SKM-1 treated with dmso at 0.1 percent for 144 hours (cell line): ENCODE results near the gene DPYSL4.
"Not testable (repeated sequence)": the region's sequence is repeated elsewhere in the genome, so short reads cannot be mapped to it uniquely, and the experiment has no call there.

Experiments used
- DNase-seq: peaks from one replicate; lab custom pipeline; 2025; ENCODE audit not compliant: unreplicated experiment; lab: John Stamatoyannopoulos, UW

Gene DPYSL4

GRCh38 chr10:132149271-132149670, 37.5 kb upstream of the DPYSL4 start:
- DNase-seq, result no peak

DNA sequence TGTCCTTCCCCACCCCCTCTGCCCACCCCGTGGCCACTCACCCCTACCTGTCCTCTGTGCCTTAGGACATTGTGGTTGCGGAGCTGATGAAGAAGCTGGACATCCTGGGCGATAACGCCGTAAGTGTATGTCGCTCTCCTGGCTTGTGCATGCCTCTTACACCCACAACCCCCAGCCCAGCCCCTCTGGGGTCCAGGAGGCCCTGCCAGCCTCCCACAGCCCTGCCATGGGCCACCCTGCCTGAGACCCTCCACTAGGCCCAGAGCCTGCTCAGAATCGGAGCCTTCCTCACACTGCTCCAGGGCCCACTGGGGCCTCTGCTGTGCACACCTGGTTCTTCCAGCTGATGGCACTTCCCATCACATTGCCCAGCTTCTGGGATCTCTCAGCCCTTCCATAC, 36.8 kb upstream of the DPYSL4 start:
- no peak for DNase-seq

GRCh38 chr10:132150777-132151176, 36.0 kb upstream of the DPYSL4 start:
- no peak for DNase-seq

GRCh38 chr10:132151286-132151950, 35.3 kb upstream of the DPYSL4 start:
- DNase-seq, result no peak

DNA sequence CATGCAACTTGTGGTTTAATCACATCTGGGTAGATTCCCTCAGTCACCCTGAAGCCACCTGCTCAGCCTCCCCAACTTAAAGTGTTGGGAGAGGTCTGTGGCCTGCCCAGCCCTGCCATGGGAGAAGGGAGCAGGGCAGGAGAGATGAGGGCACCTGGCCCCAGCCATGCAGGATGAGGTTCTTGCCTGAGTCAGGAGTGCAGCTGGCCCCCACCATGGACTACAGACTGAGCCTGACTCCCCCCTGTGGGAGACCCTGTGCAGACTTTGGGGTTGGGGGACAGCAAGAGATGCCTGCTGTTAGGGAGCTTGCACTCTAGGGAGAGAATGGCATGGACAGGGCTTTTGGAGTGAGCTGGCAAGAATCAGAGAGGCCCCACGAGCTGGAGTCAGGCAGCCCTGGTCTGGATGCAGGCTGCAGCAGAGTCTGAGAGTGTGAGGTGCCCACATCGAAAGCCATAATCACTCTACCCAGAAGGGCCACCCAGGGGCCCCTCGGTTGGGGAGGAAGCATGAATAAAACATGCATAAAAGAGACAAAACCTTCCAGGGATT, 34.7 kb upstream of the DPYSL4 start:
- no peak for DNase-seq

GRCh38 chr10:132152896-132153580, 33.7 kb upstream of the DPYSL4 start:
- DNase-seq, result no peak

DNA sequence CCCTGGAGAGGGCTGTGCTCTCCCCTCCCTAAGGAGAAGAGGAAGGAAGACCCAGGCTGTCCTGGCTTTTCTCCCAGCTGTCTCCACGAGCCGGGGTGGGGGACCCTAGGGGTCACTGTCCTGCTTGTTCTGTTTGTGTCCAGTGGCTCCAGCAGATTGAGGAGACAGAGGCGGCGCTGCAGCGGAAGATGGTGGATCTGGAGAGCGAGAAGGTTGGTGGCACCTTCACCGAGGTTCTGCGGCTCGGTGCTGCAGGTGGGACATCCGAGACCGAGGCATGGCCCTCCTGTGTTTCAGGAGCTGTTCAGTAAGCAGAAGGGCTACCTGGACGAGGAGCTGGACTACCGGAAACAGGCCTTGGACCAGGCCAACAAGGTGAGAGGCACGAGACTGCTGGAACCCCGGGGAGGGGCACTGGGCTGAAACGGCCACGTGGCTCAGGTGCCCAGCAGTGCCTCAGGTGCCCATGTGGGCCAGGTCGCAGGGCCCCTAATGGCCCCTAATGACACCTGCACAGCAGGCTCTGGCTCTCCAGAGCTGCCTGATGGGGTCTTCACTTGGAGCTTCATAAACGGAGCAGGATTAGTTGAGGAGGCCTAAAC, 33.0 kb upstream of the DPYSL4 start:
- DNase-seq, result no peak

- DNase-seq, result no peak
Observed at GRCh38 chr10:132154440-132154839, 32.3 kb upstream of the DPYSL4 start.

- DNase-seq, result no peak
Observed at GRCh38 chr10:132154931-132155330, 31.8 kb upstream of the DPYSL4 start.

DNA sequence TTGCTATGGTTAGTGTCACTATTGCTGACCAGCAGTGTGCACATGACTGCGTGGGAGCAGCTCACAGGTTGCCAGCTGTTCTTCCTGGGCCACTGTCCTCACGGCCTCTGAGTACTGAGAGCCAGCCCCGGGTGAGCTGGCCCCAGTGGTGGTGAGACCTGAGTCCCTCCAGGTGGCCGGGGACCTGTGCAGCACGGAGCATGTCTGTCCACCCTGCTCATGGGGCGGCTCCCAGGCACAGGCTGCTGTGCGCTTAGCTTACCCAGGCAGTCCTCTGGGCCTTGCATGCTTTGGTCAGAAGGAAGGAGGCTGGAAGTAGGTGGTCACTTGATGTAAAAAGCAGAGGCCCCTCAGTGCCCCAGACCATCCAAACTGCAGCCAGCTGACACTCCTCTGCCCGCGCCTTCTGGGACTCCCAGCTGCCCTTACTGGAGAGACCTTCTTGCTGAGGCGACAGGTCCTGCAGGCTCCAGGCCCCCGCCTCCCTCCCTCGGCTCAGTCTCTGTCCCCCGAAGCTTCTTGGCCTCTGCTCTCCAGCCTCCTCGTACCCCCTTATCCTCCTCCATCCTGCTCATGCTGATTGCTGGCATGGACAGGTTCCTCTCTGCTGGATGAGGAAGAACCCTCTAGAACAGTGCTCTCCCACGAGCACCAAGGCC, 30.9 kb upstream of the DPYSL4 start:
- DNase-seq, result no peak

DNA sequence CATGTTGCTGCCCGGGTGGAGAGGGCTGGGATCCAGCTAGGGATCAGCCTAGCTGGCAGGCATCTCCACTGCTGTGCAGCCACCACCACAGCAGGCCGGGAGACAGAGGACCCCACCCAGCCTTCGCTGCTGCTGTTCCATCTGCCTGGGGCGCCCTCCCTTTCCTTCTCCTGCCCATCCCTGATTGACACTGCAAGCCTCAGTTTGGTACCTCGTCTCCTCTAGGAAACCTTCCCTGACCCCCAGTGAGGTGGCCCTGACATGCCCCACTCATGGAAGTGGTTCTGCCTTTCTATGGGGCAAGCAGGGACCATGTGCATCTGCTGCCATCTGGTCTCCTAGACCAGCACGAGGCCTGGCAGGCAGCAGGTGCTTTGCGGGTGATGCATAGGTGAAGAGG, 30.4 kb upstream of the DPYSL4 start:
- no peak for DNase-seq

- no peak for DNase-seq
Observed at GRCh38 chr10:132157101-132157500, 29.6 kb upstream of the DPYSL4 start.

DNA sequence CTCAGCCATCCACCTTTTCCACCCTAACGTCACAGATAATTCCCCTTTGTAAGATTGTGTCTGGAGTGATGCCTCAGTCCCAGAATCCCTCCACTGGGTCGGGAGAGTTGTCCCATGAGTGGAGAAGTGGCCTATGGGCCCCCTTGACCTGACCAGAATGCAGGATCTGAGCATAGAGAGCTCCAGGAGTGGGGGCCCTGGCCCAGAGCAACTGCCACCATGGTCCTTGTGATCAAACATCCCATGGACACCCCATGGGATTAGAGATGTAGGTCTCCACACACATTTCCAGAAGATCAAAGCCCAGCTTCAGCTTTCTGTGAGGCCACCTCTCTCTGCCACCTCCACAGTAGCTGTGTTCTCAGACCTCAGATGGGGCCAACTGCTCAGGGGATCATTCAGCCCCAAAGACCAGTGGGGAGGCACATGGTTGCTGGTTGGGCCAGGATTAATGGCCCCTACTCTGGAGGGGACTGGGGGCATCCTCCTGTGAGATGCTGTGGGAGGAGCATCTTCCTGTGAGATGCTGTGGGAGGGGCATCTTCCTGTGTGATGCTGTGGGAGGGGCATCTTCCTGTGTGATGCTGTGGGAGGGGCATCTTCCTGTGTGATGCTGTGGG, 28.5 kb upstream of the DPYSL4 start:
- DNase-seq, result no peak

DNA sequence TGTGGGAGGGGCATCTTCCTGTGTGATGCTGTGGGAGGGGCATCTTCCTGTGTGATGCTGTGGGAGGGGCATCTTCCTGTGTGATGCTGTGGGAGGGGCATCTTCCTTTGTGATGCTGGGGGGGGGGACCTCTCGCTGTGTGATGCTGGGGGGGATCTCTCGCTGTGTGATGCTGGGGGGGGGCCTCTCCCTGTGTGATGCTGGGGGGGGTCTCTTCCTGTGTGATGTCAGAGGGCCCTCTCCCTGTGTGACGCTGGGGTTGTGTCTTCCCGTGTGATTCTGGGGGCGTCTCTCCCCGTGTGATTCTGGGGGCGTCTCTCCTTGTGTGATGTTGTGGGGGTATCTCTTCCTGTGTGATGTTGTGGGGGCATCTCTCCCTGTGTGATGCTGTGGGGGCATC, 27.9 kb upstream of the DPYSL4 start:
- no peak for DNase-seq

GRCh38 chr10:132159302-132160230, 27.2 kb upstream of the DPYSL4 start:
- DNase-seq, result not testable (repeated sequence)

GRCh38 chr10:132160231-132160630, 26.5 kb upstream of the DPYSL4 start:
- not testable (repeated sequence) for DNase-seq

- not testable (repeated sequence) for DNase-seq
Observed at GRCh38 chr10:132160834-132161622, 25.7 kb upstream of the DPYSL4 start.

- DNase-seq, result no peak
Observed at GRCh38 chr10:132162021-132162531, 24.7 kb upstream of the DPYSL4 start.
